Nephron progenitor cell (in vitro differentiated cells): ENCODE data around the gene MAP3K4.

ENCODE experiments used
- DNase-seq: peaks from one replicate; pipeline ENCODE4 v3.0.0; 2021
- H3K27ac Mint-ChIP-seq: 2 replicates; pipeline ENCODE4 v1.8.0; 2021; ENCODE audit warnings: mild to moderate bottlenecking, moderate library complexity, mixed read lengths
- H3K27me3 Mint-ChIP-seq: 2 replicates; pipeline ENCODE4 v1.8.0; 2021; ENCODE audit warnings: mild to moderate bottlenecking, low read depth, mixed read lengths; ENCODE audit not compliant: poor library complexity
- H3K36me3 Mint-ChIP-seq: 2 replicates; pipeline ENCODE4 v1.8.0; 2021; ENCODE audit warnings: low read depth, mixed read lengths
- H3K4me1 Mint-ChIP-seq: 2 replicates; pipeline ENCODE4 v1.8.0; 2021; ENCODE audit warnings: mixed read lengths
- H3K4me3 Mint-ChIP-seq: 2 replicates; pipeline ENCODE4 v1.8.0; 2021; ENCODE audit warnings: mild to moderate bottlenecking, moderate library complexity, mixed read lengths
- H3K9me3 Mint-ChIP-seq: 2 replicates; pipeline ENCODE4 v1.8.0; 2021; ENCODE audit warnings: mild to moderate bottlenecking, moderate library complexity, mixed read lengths
- TF ChIP-seq, protein P1 (sequence below): fragments of 200-600 bp; sonication (generic); IDR thresholded peaks from 2 replicates; pipeline ENCODE4 v1.5.0; 2021; ENCODE audit warnings: antibody characterized with exemption

MAP3K4 gene

DNA sequence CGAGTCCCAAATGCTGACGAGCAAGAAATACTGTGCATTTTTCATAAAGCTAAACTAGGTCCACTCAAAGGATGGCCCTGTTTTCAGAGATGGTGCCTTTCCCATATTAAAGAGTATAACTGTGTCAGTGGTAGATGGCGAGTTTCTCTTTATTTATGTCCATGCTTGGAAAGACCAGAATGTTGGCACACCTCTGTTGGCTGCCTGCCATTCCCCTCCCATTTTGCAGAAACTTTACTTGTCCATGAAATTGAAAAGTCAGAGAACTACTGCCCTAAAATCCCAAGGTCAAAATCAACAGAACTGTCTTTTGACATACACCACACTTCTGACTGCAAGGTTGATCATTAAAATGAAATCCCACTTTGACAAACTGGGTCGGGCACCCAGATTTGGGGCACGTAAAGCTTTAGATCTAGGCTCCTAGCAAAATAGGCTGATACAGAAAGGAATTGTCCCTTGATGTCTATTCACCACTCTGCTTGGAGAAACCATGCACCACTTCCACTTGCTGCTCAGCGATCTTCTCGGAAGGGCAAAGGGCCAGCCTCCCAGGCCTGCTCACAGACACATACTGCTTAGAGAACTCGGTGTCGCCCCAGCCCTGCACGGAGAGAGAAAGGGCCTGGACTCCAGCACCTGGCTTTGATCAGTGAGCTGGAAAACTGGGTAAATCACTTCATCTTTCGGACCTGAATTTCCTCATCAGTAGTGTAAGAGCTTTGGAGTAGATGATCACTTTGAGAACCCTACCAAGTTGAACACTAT is 152.3 kb downstream of the MAP3K4 start:
- Mint-ChIP-seq H3K4me3 (no peak overlapping the region), H3K4me1 (no peaks in the 10 kb centered on the region), H3K27ac (peak overlapping the region; percentile 51), H3K27me3 (peaks cover 3% of the 10 kb centered on the region), H3K36me3 (peaks cover 72% of the 10 kb centered on the region), H3K9me3 (no peaks in the 10 kb centered on the region)
- TF ChIP-seq, protein P1, sequence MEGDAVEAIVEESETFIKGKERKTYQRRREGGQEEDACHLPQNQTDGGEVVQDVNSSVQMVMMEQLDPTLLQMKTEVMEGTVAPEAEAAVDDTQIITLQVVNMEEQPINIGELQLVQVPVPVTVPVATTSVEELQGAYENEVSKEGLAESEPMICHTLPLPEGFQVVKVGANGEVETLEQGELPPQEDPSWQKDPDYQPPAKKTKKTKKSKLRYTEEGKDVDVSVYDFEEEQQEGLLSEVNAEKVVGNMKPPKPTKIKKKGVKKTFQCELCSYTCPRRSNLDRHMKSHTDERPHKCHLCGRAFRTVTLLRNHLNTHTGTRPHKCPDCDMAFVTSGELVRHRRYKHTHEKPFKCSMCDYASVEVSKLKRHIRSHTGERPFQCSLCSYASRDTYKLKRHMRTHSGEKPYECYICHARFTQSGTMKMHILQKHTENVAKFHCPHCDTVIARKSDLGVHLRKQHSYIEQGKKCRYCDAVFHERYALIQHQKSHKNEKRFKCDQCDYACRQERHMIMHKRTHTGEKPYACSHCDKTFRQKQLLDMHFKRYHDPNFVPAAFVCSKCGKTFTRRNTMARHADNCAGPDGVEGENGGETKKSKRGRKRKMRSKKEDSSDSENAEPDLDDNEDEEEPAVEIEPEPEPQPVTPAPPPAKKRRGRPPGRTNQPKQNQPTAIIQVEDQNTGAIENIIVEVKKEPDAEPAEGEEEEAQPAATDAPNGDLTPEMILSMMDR, result no peak
- DNase-seq, result no peak

DNA sequence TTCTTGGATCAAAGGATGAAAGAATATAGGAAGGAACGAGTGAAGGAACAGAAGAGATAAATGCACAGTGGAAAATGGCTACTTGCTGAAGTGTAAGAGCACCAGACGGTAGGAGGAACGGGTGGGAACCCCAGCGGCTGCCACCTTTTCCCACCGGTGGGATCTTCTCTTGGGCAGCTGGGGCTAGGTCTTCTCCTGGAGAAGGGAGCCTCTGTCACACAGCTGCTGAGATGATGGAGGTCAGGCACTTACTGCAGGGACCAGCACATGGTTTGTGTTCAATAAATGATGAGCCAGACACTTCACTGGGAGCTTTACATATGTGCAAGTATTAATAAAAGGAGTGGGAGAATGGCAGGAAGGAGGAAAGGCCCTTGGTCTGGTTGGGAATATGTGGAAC is 158.6 kb downstream of the MAP3K4 start:
- peaks cover 3% of the 10 kb centered on the region for H3K27me3 Mint-ChIP-seq

DNA sequence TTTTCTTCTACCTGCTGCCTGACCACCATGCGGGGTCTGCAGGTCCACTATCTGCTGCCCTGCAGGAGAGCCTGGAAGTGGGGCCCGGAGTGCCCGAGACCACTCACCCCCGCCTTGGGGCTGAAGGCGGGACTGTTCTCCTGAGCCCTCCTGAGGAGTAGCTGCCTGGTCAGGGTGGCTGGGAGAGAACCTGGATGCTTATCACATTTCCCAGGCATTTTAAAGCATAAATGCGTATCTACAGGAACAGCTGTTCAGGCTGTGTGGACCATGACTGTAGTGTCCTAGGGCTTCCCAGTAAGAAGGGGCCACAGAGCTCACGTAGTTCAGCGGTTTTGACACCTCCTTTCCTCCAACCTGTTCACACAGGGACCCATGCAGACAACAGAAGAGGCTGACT is 159.0 kb downstream of the MAP3K4 start:
- DNase-seq, result no peak
- no peak overlapping the region for H3K4me3 Mint-ChIP-seq
- H3K27ac Mint-ChIP-seq, result no peak overlapping the region
- TF ChIP-seq, protein P1, result no peak
- peaks cover 3% of the 10 kb centered on the region for H3K27me3 Mint-ChIP-seq
- H3K36me3 Mint-ChIP-seq, result peaks cover 59% of the 10 kb centered on the region
- H3K4me1 Mint-ChIP-seq, result no peaks in the 10 kb centered on the region
- H3K9me3 Mint-ChIP-seq, result no peaks in the 10 kb centered on the region

More for the DNA sequence above, 158.6 kb downstream of the MAP3K4 start:
- Mint-ChIP-seq H3K27ac (no peak overlapping the region), H3K9me3 (no peaks in the 10 kb centered on the region), H3K36me3 (peaks cover 55% of the 10 kb centered on the region), H3K4me3 (no peak overlapping the region), H3K4me1 (no peaks in the 10 kb centered on the region)
- TF ChIP-seq, protein P1, result no peak
- DNase-seq, result no peak

DNA sequence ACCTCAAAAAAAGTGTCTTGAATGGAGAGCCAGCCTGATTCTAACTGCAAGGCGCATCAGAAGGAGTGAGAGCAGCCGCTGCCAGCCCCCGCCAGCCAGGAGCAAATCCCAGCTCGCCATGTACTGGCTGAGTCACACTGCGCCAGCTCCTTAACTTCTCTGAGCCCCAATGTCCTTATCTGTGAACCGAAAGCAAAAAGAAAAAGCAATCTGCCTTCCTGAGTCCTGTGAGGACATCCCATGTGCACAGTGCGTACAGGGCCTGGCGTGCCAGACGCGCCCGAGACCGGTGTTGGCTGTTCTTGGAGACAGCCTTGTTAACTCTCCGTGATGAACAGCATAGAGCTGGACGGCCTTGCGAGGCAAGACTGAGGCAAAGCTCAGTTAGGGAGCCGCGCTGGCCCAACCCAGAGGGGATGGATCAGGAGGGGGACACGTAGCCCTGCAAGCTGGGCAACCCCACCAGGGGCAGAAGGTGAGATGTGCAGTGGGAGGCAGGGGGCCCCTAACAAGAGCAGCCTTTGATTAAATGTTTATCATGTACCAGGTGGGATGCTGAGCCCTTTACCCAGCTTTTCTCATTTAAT is 159.6 kb downstream of the MAP3K4 start:
- Mint-ChIP-seq H3K36me3 (peaks cover 59% of the 10 kb centered on the region), H3K9me3 (no peaks in the 10 kb centered on the region), H3K27ac (no peak overlapping the region), H3K27me3 (peaks cover 3% of the 10 kb centered on the region), H3K4me3 (no peak overlapping the region), H3K4me1 (no peaks in the 10 kb centered on the region)
- DNase-seq, result no peak
- TF ChIP-seq, protein P1, result no peak

DNA sequence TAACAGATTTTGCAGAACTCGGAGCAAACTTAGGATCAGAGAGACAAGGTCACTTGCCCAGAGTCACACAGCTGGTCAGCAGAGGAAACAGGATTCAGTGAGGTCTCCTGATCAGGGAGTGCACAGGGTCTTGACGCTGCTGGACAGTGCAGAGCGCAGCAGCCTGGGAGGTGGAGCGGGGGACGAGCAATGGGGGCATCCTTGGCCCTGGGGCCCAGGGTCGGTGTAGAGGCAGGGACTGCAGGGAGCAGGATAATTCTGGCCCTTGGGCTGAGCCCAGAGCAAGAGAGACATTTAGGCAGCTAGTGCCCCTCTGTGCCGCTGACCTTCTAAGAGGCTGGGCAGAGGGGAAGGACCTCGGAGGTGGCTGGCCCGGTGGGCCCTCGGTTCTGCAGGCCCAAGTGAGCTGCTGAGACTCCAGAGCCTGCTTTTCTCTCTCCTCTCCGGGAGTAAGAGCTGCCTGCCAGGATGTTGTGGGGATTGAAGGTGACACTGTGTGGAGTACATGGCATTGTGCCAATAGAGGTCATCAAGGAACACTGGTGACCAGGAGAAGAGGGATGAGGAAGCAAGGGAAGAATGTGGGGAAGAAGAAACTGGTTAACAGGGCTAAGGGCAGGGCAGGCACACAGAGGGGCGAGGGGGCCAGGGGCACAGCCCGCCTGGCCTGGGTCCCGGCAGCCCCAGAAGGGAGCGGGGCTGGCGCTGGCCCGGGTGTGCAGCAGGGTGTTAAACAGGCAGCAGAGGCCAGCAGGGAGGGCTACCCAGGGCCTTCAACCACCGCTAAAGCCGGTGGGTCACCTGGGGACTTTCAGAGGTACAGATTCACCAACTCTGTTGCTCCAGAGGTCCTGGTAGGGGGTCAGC is 160.3 kb downstream of the MAP3K4 start:
- H3K27me3 Mint-ChIP-seq, result peaks cover 3% of the 10 kb centered on the region
- H3K27ac Mint-ChIP-seq, result no peak overlapping the region
- H3K36me3 Mint-ChIP-seq, result peaks cover 59% of the 10 kb centered on the region
- TF ChIP-seq, protein P1, result no peak
- no peak overlapping the region for H3K4me3 Mint-ChIP-seq
- H3K9me3 Mint-ChIP-seq, result peaks cover 2% of the 10 kb centered on the region
- no peaks in the 10 kb centered on the region for H3K4me1 Mint-ChIP-seq
- DNase-seq, result no peak
